GM19193 (cell line): ENCODE results near the gene FKBP14.

Source experiments
- POLR2A ChIP-seq: IDR thresholded peaks from 4 replicates; pipeline ENCODE4 v1.6.1; 2011; ENCODE audit not compliant: insufficient read depth, insufficient read length; ENCODE audit errors: extremely low read depth

The FKBP14 gene

GRCh38 chr7:30026229-30027064 is at the start of gene FKBP14:
Gene FKBP14, minus strand, starts transcription at chr7:30026702. Its CDS starts 194 bp downstream, at chr7:30026508.
- TF ChIP-seq POLR2A, result peak; percentile 71

GRCh38 chr7:30074422-30075030 is 48.0 kb upstream of the FKBP14 start:
- TF ChIP-seq POLR2A, result no peak

GRCh38 chr7:30072735-30073134 is 46.2 kb upstream of the FKBP14 start:
- TF ChIP-seq POLR2A, result no peak

- no peak for TF ChIP-seq POLR2A
Measured at GRCh38 chr7:30070052-30070451, 43.5 kb upstream of the FKBP14 start.

GRCh38 chr7:30069096-30069867 is 42.8 kb upstream of the FKBP14 start:
- no peak for TF ChIP-seq POLR2A

- TF ChIP-seq POLR2A, result no peak
Measured at GRCh38 chr7:30068117-30068516, 41.6 kb upstream of the FKBP14 start.

- TF ChIP-seq POLR2A, result no peak
Measured at GRCh38 chr7:30066687-30067086, 40.2 kb upstream of the FKBP14 start.

GRCh38 chr7:30065746-30066145 is 39.2 kb upstream of the FKBP14 start:
- TF ChIP-seq POLR2A, result no peak

- no peak for TF ChIP-seq POLR2A
Measured at GRCh38 chr7:30062587-30062986, 36.1 kb upstream of the FKBP14 start.

- TF ChIP-seq POLR2A, result no peak
Measured at GRCh38 chr7:30057741-30058140, 31.2 kb upstream of the FKBP14 start.

GRCh38 chr7:30053068-30053467 is 26.6 kb upstream of the FKBP14 start:
- no peak for TF ChIP-seq POLR2A

GRCh38 chr7:30049173-30049572 is 22.7 kb upstream of the FKBP14 start:
- TF ChIP-seq POLR2A, result no peak

GRCh38 chr7:30048582-30048981 is 22.1 kb upstream of the FKBP14 start:
- TF ChIP-seq POLR2A, result no peak

GRCh38 chr7:30047124-30047523 is 20.6 kb upstream of the FKBP14 start:
- TF ChIP-seq POLR2A, result no peak

- no peak for TF ChIP-seq POLR2A
Measured at GRCh38 chr7:30046127-30046770, 19.7 kb upstream of the FKBP14 start.
